ENCODE results near the gene TTYH3.

DNA sequence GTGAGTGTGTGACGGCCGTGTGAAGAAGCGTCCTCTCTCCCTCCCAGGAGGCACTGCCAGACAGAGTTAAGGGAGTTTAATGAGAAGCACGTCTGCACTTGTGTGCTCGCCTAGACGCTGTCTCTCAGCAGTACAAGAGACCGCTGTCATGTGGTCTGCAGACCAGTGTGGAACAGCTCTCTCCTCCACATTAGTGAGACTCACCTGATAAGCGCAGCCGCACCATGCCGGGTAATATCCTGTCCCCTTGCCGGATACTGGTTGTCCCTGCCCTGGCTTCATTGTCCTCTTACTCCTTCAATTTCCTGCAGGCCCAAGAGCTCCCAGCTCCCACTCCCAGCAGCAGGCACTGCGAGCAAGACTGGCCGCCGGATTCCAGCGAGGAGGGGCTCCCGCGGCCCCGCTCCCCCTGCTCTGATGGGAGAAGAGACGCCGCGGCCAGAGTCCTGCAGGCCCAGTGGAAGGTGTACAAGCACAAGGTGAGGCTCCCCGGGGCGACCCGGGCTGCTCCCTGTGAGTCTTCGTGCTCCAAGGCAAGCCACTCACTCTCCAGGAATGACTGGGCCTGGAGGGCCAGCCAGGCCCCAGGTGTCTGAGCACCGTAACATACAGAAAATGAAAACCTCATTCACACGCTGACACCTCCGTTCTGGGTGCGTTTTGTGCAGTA is 33.5 kb upstream of the TTYH3 start:
- TF ChIP-seq CTCF (conservative IDR thresholded peaks at IDR 0.05), result no peak
- no peak for TF ChIP-seq EZH2 (IDR thresholded peaks at IDR 0.05; ENCODE audit: low read depth)
